Measurements from ENCODE around the gene CHRM2.
A peak's percentile ranks its signal among the peaks of the same experiment; 100 is the strongest.
"Not testable (repeated sequence)": the region's sequence is repeated elsewhere in the genome, so short reads cannot be mapped to it uniquely, and the experiment has no call there.

Gene CHRM2

GRCh38 chr7:136868496-136869000, at the start of gene CHRM2:
Gene CHRM2 (plus strand): TSS chr7:136868652. CDS start chr7:137014866, 146,214 bp downstream.
- TF ChIP-seq Cebpa-rat (IDR thresholded peaks at IDR 0.05), result no peak
- peaks cover 24 to 33% (median 31%) of the 10 kb centered on the region in 11 experiments for H3K9me3 ChIP-seq (replicated peaks in 1 of 11)
- H3K36me3 ChIP-seq, result no peaks in the 10 kb centered on the region
- no peak within 1 kb of the TSS for H3K9ac ChIP-seq
- no peaks in the 10 kb centered on the region for H4K20me1 ChIP-seq
- H3K4me1 ChIP-seq, result no peaks in the 10 kb centered on the region
- H3K27ac ChIP-seq, result no peak within 1 kb of the TSS
- no peak within 1 kb of the TSS for H3K4me3 ChIP-seq
- no peak within 1 kb of the TSS for H3K4me2 ChIP-seq
- no peaks in the 10 kb centered on the region for H3K27me3 ChIP-seq

- H3K36me3 ChIP-seq; H3K27ac ChIP-seq; H4K20me1 ChIP-seq; H3K9ac ChIP-seq; H3K27me3 ChIP-seq; H3K4me3 ChIP-seq; H3K4me2 ChIP-seq; H3K4me1 ChIP-seq; H3K9me3 ChIP-seq (replicated peaks in 1 of 11): not testable (repeated sequence)
Observed at GRCh38 chr7:136831398-136831797, 37.1 kb upstream of the CHRM2 start.

GRCh38 chr7:136845899-136846465, 22.5 kb upstream of the CHRM2 start:
- Histone ChIP-seq H3K4me2 (peak overlapping the region in 5 of 11 experiments; percentile 28 to 81 (median 69); a peak in 10 of 22 replicates), H3K27ac (peak overlapping the region in 6 of 11 experiments; percentile 41 to 83 (median 76); a peak in 11 of 22 replicates)

GRCh38 chr7:136847858-136848257, 20.6 kb upstream of the CHRM2 start:
- Histone ChIP-seq H3K4me2 (peak overlapping the region in 2 of 11 experiments; percentile 69 to 81; a peak in 2 of 22 replicates), H4K20me1 (no peaks in the 10 kb centered on the region), H3K4me3 (no peak overlapping the region), H3K9ac (no peak overlapping the region), H3K9me3 (replicated peaks in 1 of 11) (no peaks in the 10 kb centered on the region), H3K27ac (no peak overlapping the region), H3K4me1 (peaks cover 0 to 40% (median 3%) of the 10 kb centered on the region in 10 experiments; a peak in 8 of 20 replicates), H3K36me3 (no peaks in the 10 kb centered on the region), H3K27me3 (no peaks in the 10 kb centered on the region)
- TF ChIP-seq Cebpa-rat (IDR thresholded peaks at IDR 0.05), result no peak

More at GRCh38 chr7:136845899-136846465, 22.5 kb upstream of the CHRM2 start:
- Histone ChIP-seq H3K4me3 (peak overlapping the region in 1 of 10 experiments; percentile 20; a peak in 2 of 20 replicates), H4K20me1 (no peaks in the 10 kb centered on the region), H3K36me3 (no peaks in the 10 kb centered on the region), H3K27me3 (no peaks in the 10 kb centered on the region), H3K9me3 (replicated peaks in 1 of 11) (no peaks in the 10 kb centered on the region), H3K4me1 (peaks cover 0 to 40% (median 3%) of the 10 kb centered on the region in 10 experiments; a peak in 8 of 20 replicates), H3K9ac (peak overlapping the region in 4 of 11 experiments; percentile 54 to 67 (median 64); a peak in 8 of 22 replicates)
- TF ChIP-seq Cebpa-rat (IDR thresholded peaks at IDR 0.05), result peak in 4 of 11 experiments; percentile 30 to 59 (median 55); a peak in 4 of 22 replicates

GRCh38 chr7:136853654-136854053, 14.8 kb upstream of the CHRM2 start:
- Histone ChIP-seq H4K20me1 (no peaks in the 10 kb centered on the region), H3K4me1 (no peaks in the 10 kb centered on the region), H3K4me2 (no peak overlapping the region), H3K36me3 (no peaks in the 10 kb centered on the region), H3K4me3 (no peak overlapping the region), H3K27me3 (no peaks in the 10 kb centered on the region), H3K9ac (no peak overlapping the region), H3K9me3 (replicated peaks in 1 of 11) (no peaks in the 10 kb centered on the region), H3K27ac (no peak overlapping the region)
- no peak for TF ChIP-seq Cebpa-rat (IDR thresholded peaks at IDR 0.05)

GRCh38 chr7:136857573-136857972, 10.9 kb upstream of the CHRM2 start:
- no peaks in the 10 kb centered on the region for H3K9me3 ChIP-seq (replicated peaks in 1 of 11)
- H3K9ac ChIP-seq, result no peak overlapping the region
- no peak for TF ChIP-seq Cebpa-rat (IDR thresholded peaks at IDR 0.05)
- H3K27ac ChIP-seq, result no peak overlapping the region
- H3K4me2 ChIP-seq, result no peak overlapping the region
- H4K20me1 ChIP-seq, result no peaks in the 10 kb centered on the region
- no peaks in the 10 kb centered on the region for H3K36me3 ChIP-seq
- H3K4me1 ChIP-seq, result no peaks in the 10 kb centered on the region
- H3K27me3 ChIP-seq, result no peaks in the 10 kb centered on the region
- H3K4me3 ChIP-seq, result no peak overlapping the region

GRCh38 chr7:136859803-136860202, 8.6 kb upstream of the CHRM2 start:
- no peaks in the 10 kb centered on the region for H3K27me3 ChIP-seq
- H3K4me2 ChIP-seq, result no peak overlapping the region
- no peak overlapping the region for H3K4me3 ChIP-seq
- no peaks in the 10 kb centered on the region for H3K9me3 ChIP-seq (replicated peaks in 1 of 11)
- H3K36me3 ChIP-seq, result no peaks in the 10 kb centered on the region
- H3K4me1 ChIP-seq, result no peaks in the 10 kb centered on the region
- no peak overlapping the region for H3K9ac ChIP-seq
- H3K27ac ChIP-seq, result no peak overlapping the region
- H4K20me1 ChIP-seq, result no peaks in the 10 kb centered on the region
- TF ChIP-seq Cebpa-rat (IDR thresholded peaks at IDR 0.05), result no peak

- Histone ChIP-seq H3K27me3 (no peaks in the 10 kb centered on the region), H3K9me3 (replicated peaks in 1 of 11) (peaks cover 13 to 21% (median 20%) of the 10 kb centered on the region in 11 experiments), H3K4me1 (no peaks in the 10 kb centered on the region), H3K4me2 (no peak overlapping the region), H3K27ac (no peak overlapping the region), H4K20me1 (no peaks in the 10 kb centered on the region), H3K4me3 (no peak overlapping the region), H3K9ac (no peak overlapping the region), H3K36me3 (no peaks in the 10 kb centered on the region)
- no peak for TF ChIP-seq Cebpa-rat (IDR thresholded peaks at IDR 0.05)
Observed at GRCh38 chr7:136865236-136865635, 3.2 kb upstream of the CHRM2 start.

- Histone ChIP-seq H3K27me3 (no peaks in the 10 kb centered on the region), H3K27ac (no peak overlapping the region), H3K9ac (no peak overlapping the region), H3K4me3 (no peak overlapping the region), H3K36me3 (no peaks in the 10 kb centered on the region), H4K20me1 (no peaks in the 10 kb centered on the region), H3K4me2 (no peak overlapping the region), H3K9me3 (replicated peaks in 1 of 11) (peaks cover 18 to 27% (median 25%) of the 10 kb centered on the region in 11 experiments), H3K4me1 (no peaks in the 10 kb centered on the region)
- TF ChIP-seq Cebpa-rat (IDR thresholded peaks at IDR 0.05), result no peak
Observed at GRCh38 chr7:136865777-136866176, 2.7 kb upstream of the CHRM2 start.

Data from BLaER1 treated with 17β-estradiol and CSF1 and Interleukin-3, amounts not matched to agents 10 nM and 100 nM (cell line).